Thymus (tissue), 11 donors: ENCODE data around the gene GARIN5B. TPM values are rescaled to one million over a fixed set of nuclear protein-coding genes. Genes with fewer than 3 reads are reported as not detected.

ENCODE experiments used
- DNase-seq, 9 donors: peaks; one replicate each; pipeline ENCODE4 v3.0.0-alpha.2; 2013; ENCODE audit warnings: low spot score in 9 of 9, low read depth in 6 of 9, missing footprints in 1 of 9
- H3K27ac ChIP-seq, 2 donors: one replicate each; pipeline ENCODE4 v1.5.1; 2013; ENCODE audit warnings: control low read depth in 1 of 2, low read depth in 1 of 2, low read length in 1 of 2, mild to moderate bottlenecking in 1 of 2, moderate library complexity in 1 of 2
- H3K27me3 ChIP-seq, 2 donors: one replicate each; pipeline ENCODE4 v1.5.1; 2013; ENCODE audit warnings: low read length in 1 of 2; ENCODE audit not compliant: control insufficient read depth in 2 of 2, insufficient read depth in 1 of 2
- H3K36me3 ChIP-seq, 2 donors: one replicate each; pipeline ENCODE4 v1.5.1; 2013; ENCODE audit warnings: low read length in 1 of 2, mild to moderate bottlenecking in 1 of 2, moderate library complexity in 1 of 2; ENCODE audit not compliant: control insufficient read depth in 2 of 2, insufficient read depth in 2 of 2
- H3K4me1 ChIP-seq, 2 donors: one replicate each; pipeline ENCODE4 v1.5.1; 2013; ENCODE audit warnings: low read length in 2 of 2; ENCODE audit not compliant: control insufficient read depth in 2 of 2, insufficient read depth in 2 of 2
- H3K4me3 ChIP-seq, 2 donors: one replicate each; pipeline ENCODE4 v1.5.1; 2013; ENCODE audit warnings: low read length in 2 of 2, control low read depth in 1 of 2, mild to moderate bottlenecking in 1 of 2
- H3K9me3 ChIP-seq, 2 donors: one replicate each; pipeline ENCODE4 v1.5.1; 2013; ENCODE audit warnings: low read length in 1 of 2, mild to moderate bottlenecking in 1 of 2; ENCODE audit not compliant: control insufficient read depth in 2 of 2, insufficient read depth in 1 of 2
- WGBS: extraction: QIAGEN DNeasy Blood & Tissue Kit; methylation state at CpG from one replicate; pipeline ENCODE4 v1.1.7; 2013; 5-methylcytosine and 5-hydroxymethylcytosine counted together
- polyA plus RNA-seq: library from polyadenylated mRNA; stranded (reverse); fragments of 200-250 nt; gene quantifications from one replicate; pipeline ENCODE4 v1.2.3, GENCODE V29; 2013
- total RNA-seq: library from RNA; stranded (reverse); fragments of 120-200 nt; gene quantifications from one replicate; pipeline ENCODE4 v1.2.4, GENCODE V29; 2013
- donor health status: healthy.

Gene GARIN5B
- total and polyA plus RNA-seq, 2 donors: 0.05 TPM; not detected in 1

GRCh38 chr19:55383279-55384130 is 20.4 kb upstream of the GARIN5B start:
- 4% methylated on average over 88 of the region's 88 CpGs for WGBS
- no peaks in the 10 kb centered on the region for H3K9me3 ChIP-seq
- peaks cover 14 to 21% of the 10 kb centered on the region in 2 donors for H3K36me3 ChIP-seq
- peaks cover 26 to 41% of the 10 kb centered on the region in 2 donors for H3K4me1 ChIP-seq
- peak in 8 of 9 donors; percentile 23 to 59 (median 36) for DNase-seq
- H3K27me3 ChIP-seq: peaks cover 0 to 7% of the 10 kb centered on the region in 2 donors
- peak overlapping the region; percentile 76 to 99 for H3K27ac ChIP-seq
- H3K4me3 ChIP-seq: peak overlapping the region; percentile 40 to 91

DNA sequence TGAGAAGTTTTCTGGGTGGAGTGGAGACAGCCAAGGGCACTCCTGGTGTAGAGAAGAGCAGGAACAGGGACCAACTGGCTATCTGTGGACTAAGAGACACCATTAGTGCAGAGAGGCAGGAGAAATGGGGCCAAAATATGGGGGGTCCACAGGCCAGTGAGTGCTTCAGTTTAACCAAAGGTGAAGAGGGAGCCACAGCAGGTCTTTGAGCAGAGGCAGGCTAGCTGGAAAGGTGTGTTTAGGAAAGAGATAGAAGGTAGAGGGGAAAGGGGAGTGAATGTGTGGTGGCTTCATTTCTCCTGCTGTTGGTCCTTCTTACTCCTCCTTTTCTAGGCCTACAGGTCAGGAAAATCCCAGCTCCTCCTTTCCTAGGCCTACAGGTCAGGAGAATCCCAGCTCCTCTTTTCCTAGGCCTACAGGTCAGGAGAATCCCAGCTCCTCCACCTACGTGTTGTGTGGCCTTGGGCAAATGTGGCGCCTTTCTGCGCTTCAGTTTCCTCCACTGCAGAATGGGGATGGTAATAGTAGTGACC is 19.5 kb upstream of the GARIN5B start:
- peaks cover 0 to 17% of the 10 kb centered on the region in 2 donors for H3K27me3 ChIP-seq
- peaks cover 19 to 32% of the 10 kb centered on the region in 2 donors for H3K4me1 ChIP-seq
- no peak for DNase-seq
- H3K27ac ChIP-seq: no peak overlapping the region
- no peak overlapping the region for H3K4me3 ChIP-seq
- 97% methylated on average over 3 of the region's 3 CpGs for WGBS
- peaks cover 5 to 11% of the 10 kb centered on the region in 2 donors for H3K36me3 ChIP-seq
- no peaks in the 10 kb centered on the region for H3K9me3 ChIP-seq

GRCh38 chr19:55382013-55382412 is 19.0 kb upstream of the GARIN5B start:
- no peak for DNase-seq
- peaks cover 0 to 6% of the 10 kb centered on the region in 2 donors for H3K36me3 ChIP-seq
- peaks cover 14 to 26% of the 10 kb centered on the region in 2 donors for H3K4me1 ChIP-seq
- H3K27ac ChIP-seq: no peak overlapping the region
- H3K27me3 ChIP-seq: peaks cover 0 to 22% of the 10 kb centered on the region in 2 donors
- 99% methylated on average over 5 of the region's 5 CpGs for WGBS
- H3K9me3 ChIP-seq: no peaks in the 10 kb centered on the region
- no peak overlapping the region for H3K4me3 ChIP-seq

DNA sequence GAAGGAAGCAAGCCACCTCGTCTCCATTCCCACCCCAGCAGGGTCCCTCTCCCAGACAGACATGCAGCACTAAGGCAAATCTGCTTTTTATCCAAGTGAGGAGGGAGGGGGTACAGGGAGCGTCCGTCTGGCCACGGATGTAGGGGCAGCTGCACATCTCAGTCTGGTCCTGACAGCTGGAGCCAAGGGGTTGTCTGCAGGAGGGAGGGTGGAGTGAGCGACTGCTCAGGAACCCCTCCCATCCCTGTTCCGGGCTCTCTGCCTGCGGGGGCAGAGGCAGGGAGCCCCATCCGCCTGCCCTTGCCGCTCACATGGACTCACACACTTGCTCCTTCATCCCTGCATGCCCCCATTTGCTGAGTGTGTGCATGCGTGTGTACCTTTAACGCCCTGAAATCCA is 16.1 kb upstream of the GARIN5B start:
- Histone ChIP-seq H3K4me1 (peaks cover 4 to 12% of the 10 kb centered on the region in 2 donors), H3K27me3 (peaks cover 8 to 51% of the 10 kb centered on the region in 2 donors), H3K27ac (no peak overlapping the region), H3K9me3 (no peaks in the 10 kb centered on the region), H3K4me3 (no peak overlapping the region), H3K36me3 (no peaks in the 10 kb centered on the region)
- 77% methylated on average over 11 of the region's 11 CpGs for WGBS
- no peak for DNase-seq

GRCh38 chr19:55377356-55378131 is 14.5 kb upstream of the GARIN5B start:
- DNase-seq: no peak
- WGBS: 60% methylated on average over 43 of the region's 43 CpGs
- Histone ChIP-seq H3K9me3 (no peaks in the 10 kb centered on the region), H3K36me3 (no peaks in the 10 kb centered on the region), H3K4me1 (peaks cover 0 to 5% of the 10 kb centered on the region in 2 donors), H3K27me3 (peaks cover 10 to 67% of the 10 kb centered on the region in 2 donors), H3K4me3 (no peak overlapping the region), H3K27ac (no peak overlapping the region)

DNA sequence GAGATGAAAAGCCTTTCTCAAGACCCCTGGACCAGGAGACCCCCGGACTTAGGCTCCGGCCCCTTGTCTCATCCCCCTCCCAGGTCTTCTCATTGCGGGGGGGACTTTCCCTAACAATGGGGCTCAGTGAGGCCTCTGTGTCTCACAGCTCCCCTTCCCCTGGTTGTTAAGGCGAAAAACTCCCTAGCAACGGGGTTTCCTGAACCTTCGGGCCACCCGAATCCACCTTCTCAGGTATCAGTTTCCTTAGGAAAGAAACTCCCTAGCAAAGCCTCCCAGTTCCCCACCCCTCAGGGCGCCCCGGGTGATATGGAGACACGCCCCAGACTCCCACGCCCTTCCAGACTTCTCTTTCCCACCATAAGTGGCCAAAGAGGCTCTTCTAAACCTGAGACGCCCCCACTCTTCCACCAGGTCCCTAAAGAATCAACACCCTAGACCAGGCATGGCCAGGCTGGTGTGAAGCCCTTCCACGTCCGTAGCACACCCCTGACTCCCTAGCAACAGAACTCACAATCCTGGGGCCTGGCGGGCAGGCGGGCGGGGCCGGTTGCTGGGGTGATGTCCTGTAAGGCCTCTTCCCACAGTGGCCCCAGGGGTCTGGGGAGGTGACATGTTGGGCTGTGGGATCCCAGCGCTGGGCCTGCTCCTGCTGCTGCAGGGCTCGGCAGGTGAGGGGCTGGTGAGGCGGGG is 13.3 kb upstream of the GARIN5B start, which contains the start of gene TMEM190:
TSS of gene TMEM190 (plus strand) at position 586 of the 693 bp plus-strand sequence. CDS start at position 614, 28 bp downstream.
- Histone ChIP-seq H3K36me3 (no peaks in the 10 kb centered on the region), H3K4me1 (peaks cover 0 to 7% of the 10 kb centered on the region in 2 donors), H3K4me3 (no peak within 1 kb of the TSS), H3K9me3 (no peaks in the 10 kb centered on the region), H3K27ac (no peak within 1 kb of the TSS), H3K27me3 (peaks cover 16 to 79% of the 10 kb centered on the region in 2 donors)
- 61% methylated on average over 21 of the region's 21 CpGs for WGBS
- DNase-seq: no peak

GRCh38 chr19:55373993-55374757 is 11.1 kb upstream of the GARIN5B start:
- no peak overlapping the region for H3K4me3 ChIP-seq
- H3K27me3 ChIP-seq: peaks cover 38 to 98% of the 10 kb centered on the region in 2 donors
- no peaks in the 10 kb centered on the region for H3K9me3 ChIP-seq
- no peak for DNase-seq
- peaks cover 2 to 13% of the 10 kb centered on the region in 2 donors for H3K4me1 ChIP-seq
- H3K36me3 ChIP-seq: no peaks in the 10 kb centered on the region
- H3K27ac ChIP-seq: no peak overlapping the region
- WGBS: 30% methylated on average over 31 of the region's 31 CpGs
